ENCODE results near the gene TBC1D23. TPM values are rescaled to one million over a fixed set of nuclear protein-coding genes. Genes with fewer than 3 reads are reported as not detected.

The TBC1D23 gene
- polyA plus RNA-seq, 3 donors: 10.2 to 22.7 (median 12.2) TPM

DNA sequence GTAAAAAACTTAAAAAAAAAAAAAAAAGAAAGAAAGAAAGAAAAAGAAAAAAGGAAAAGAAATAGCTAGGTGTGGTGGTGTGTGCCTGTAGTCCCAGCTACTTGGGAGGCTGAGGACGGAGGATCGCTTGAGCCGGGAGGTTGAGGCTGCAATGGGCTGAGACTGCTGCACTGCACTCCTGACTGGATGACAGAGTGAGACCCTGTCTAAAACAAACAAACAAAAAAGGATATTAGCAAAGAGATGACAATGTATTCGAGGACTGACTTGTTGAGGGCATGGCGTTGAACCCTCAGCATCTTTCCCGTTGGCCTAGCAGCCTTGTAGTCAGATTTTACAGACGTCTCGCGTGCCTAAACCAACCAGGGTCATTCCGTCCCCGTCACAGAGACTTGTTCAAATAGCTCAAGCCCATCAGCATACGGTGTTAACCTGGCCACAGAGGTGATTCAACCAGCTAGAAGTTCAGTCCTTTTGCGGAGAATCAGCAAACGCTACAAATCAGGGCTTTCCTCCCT is 73.2 kb downstream of the TBC1D23 start:
- no peak for DNase-seq
- Histone ChIP-seq H3K27me3 (ENCODE audit: control insufficient read depth in 2 of 2, insufficient read depth in 2 of 2, low read length in 2 of 2) (no peaks in the 10 kb centered on the region), H3K4me2 (replicated peaks; ENCODE audit: extremely low read depth, low read length, poor library complexity, severe bottlenecking) (peak overlapping the region; percentile 86), H3K79me2 (ENCODE audit: insufficient read depth, low read length) (no peaks in the 10 kb centered on the region), H3K4me1 (ENCODE audit: control insufficient read depth in 1 of 2, insufficient read depth in 2 of 2, low read length in 2 of 2) (peaks cover 12 to 16% of the 10 kb centered on the region in 2 donors), H3K27ac (ENCODE audit: low read depth in 1 of 2, low read length in 2 of 2) (peak overlapping the region in 1 of 2 donors; percentile 70), H3K9ac (ENCODE audit: insufficient read depth, low read length, poor library complexity, severe bottlenecking) (peak overlapping the region; percentile 67), H3K4me3 (replicated peaks in 1 of 3; ENCODE audit: low read depth in 2 of 3, low read length in 3 of 3) (peak overlapping the region; percentile 40 to 72 (median 57)), H3K9me3 (replicated peaks in 1 of 2; ENCODE audit: control insufficient read depth in 1 of 2, insufficient read depth in 1 of 2, low read length in 2 of 2) (no peaks in the 10 kb centered on the region), H4K20me1 (ENCODE audit: insufficient read depth, low read length) (no peaks in the 10 kb centered on the region), H2AFZ (ENCODE audit: insufficient read depth, low read depth, low read length, poor library complexity, severe bottlenecking) (peak overlapping the region; percentile 86), H3K36me3 (replicated peaks in 1 of 2; ENCODE audit: control insufficient read depth in 1 of 2, insufficient read depth in 2 of 2, low read length in 2 of 2) (peaks cover 0 to 3% of the 10 kb centered on the region in 2 donors)
- TF ChIP-seq, protein P1, sequence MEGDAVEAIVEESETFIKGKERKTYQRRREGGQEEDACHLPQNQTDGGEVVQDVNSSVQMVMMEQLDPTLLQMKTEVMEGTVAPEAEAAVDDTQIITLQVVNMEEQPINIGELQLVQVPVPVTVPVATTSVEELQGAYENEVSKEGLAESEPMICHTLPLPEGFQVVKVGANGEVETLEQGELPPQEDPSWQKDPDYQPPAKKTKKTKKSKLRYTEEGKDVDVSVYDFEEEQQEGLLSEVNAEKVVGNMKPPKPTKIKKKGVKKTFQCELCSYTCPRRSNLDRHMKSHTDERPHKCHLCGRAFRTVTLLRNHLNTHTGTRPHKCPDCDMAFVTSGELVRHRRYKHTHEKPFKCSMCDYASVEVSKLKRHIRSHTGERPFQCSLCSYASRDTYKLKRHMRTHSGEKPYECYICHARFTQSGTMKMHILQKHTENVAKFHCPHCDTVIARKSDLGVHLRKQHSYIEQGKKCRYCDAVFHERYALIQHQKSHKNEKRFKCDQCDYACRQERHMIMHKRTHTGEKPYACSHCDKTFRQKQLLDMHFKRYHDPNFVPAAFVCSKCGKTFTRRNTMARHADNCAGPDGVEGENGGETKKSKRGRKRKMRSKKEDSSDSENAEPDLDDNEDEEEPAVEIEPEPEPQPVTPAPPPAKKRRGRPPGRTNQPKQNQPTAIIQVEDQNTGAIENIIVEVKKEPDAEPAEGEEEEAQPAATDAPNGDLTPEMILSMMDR (IDR thresholded peaks at IDR 0.05): no peak
- Mint-ChIP-seq H3K27ac (peak overlapping the region in 6 of 7 donors; percentile 26 to 79 (median 60)), H3K4me3 (peak overlapping the region; percentile 73 to 89), H3K27me3 (ENCODE audit: low read depth in 3 of 3) (peaks cover 0 to 2% (median 0%) of the 10 kb centered on the region in 3 donors), H3K4me1 (peaks cover 21% of the 10 kb centered on the region), H3K9me3 (no peaks in the 10 kb centered on the region), H3K36me3 (peaks cover 0 to 3% of the 10 kb centered on the region in 2 donors)
- 28% methylated on average over 11 of the region's 14 CpGs for WGBS (ENCODE audit: insufficient coverage)
- intact Hi-C loops (cut with micrococcal nuclease): no loop called here

DNA sequence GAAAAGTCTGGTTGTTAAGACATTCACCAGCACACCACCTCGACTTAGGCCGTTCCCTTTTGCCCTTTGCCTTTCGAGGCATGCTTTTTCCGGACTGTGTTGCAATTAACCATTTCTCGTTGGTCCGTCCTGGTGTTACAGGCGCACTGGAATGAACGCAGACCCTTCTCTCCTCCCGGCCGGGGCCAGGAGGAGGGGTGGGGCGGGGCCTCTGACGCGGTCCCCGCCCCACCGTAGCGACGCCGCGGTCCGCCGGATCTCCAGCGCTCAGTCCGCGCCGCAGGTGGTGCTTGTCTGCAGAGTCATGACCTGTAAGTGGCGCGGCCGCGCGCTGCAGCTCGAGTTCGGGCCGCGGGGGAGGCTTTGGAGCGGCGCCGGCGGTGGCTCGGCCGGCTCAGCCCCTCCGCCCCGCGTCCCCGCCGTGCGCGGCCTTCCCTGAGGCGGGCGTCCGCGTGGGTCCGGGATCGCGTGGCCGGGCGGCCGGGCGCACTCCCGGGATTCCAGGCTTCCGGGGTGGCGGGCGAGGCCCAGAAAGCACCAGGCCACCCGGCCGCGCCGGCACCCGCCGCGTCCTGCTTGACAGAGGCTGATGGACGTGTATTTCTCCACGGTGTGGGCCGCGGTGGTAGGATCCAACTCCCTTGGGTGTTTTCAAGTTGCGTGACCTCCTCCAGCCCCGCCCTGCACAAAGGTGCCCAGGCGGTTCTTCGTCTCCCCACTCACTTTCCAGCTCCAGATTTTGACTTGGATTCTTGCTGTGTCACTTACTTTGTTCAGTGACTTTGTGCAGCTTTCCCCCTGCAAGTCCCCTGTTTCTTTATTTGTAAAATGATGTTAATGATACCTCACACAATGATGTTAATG is 73.9 kb downstream of the TBC1D23 start, which contains the start of gene NIT2:
Gene NIT2, plus strand, starts transcription at position 270 of the 864 bp plus-strand sequence. Its CDS starts 35 bp downstream, at position 305.
- H3K79me2 ChIP-seq (ENCODE audit: insufficient read depth, low read length): no peaks in the 10 kb centered on the region
- peak; percentile 49 to 55 (median 51) for DNase-seq
- H3K9ac ChIP-seq (ENCODE audit: insufficient read depth, low read length, poor library complexity, severe bottlenecking): peak within 1 kb of the TSS; percentile 67
- intact Hi-C loops (cut with micrococcal nuclease): no loop called here
- H3K36me3 ChIP-seq (replicated peaks in 1 of 2; ENCODE audit: control insufficient read depth in 1 of 2, insufficient read depth in 2 of 2, low read length in 2 of 2): peaks cover 5 to 10% of the 10 kb centered on the region in 2 donors
- H3K4me2 ChIP-seq (replicated peaks; ENCODE audit: extremely low read depth, low read length, poor library complexity, severe bottlenecking): peak within 1 kb of the TSS; percentile 86
- H3K27ac ChIP-seq (ENCODE audit: low read depth in 1 of 2, low read length in 2 of 2): peak within 1 kb of the TSS in 1 of 2 donors; percentile 70
- H3K27me3 ChIP-seq (ENCODE audit: control insufficient read depth in 2 of 2, insufficient read depth in 2 of 2, low read length in 2 of 2): no peaks in the 10 kb centered on the region
- Mint-ChIP-seq H3K4me1 (peaks cover 21% of the 10 kb centered on the region), H3K9me3 (no peaks in the 10 kb centered on the region), H3K36me3 (peaks cover 3 to 8% of the 10 kb centered on the region in 2 donors), H3K27me3 (ENCODE audit: low read depth in 3 of 3) (peaks cover 0 to 2% (median 0%) of the 10 kb centered on the region in 3 donors), H3K4me3 (peak within 1 kb of the TSS; percentile 86 to 96), H3K27ac (peak within 1 kb of the TSS; percentile 50 to 81 (median 77))
- H3K9me3 ChIP-seq (replicated peaks in 1 of 2; ENCODE audit: control insufficient read depth in 1 of 2, insufficient read depth in 1 of 2, low read length in 2 of 2): no peaks in the 10 kb centered on the region
- TF ChIP-seq, protein P1 (IDR thresholded peaks at IDR 0.05): no peak
- H4K20me1 ChIP-seq (ENCODE audit: insufficient read depth, low read length): no peaks in the 10 kb centered on the region
- peak within 1 kb of the TSS; percentile 86 for H2AFZ ChIP-seq (ENCODE audit: insufficient read depth, low read depth, low read length, poor library complexity, severe bottlenecking)
- WGBS (ENCODE audit: insufficient coverage): 0% methylated on average over 74 of the region's 77 CpGs
- H3K4me1 ChIP-seq (ENCODE audit: control insufficient read depth in 1 of 2, insufficient read depth in 2 of 2, low read length in 2 of 2): peaks cover 12 to 16% of the 10 kb centered on the region in 2 donors
- H3K4me3 ChIP-seq (replicated peaks in 1 of 3; ENCODE audit: low read depth in 2 of 3, low read length in 3 of 3): peak within 1 kb of the TSS; percentile 48 to 72 (median 57)

All from CD14-positive monocyte (primary cell).